Sigmoid colon (tissue), 7 donors: ENCODE data around the gene UST. TPM values are rescaled to one million over a fixed set of nuclear protein-coding genes. Genes with fewer than 3 reads are reported as not detected.
A peak's percentile ranks its signal among the peaks of the same experiment; 100 is the strongest.
"Not testable (repeated sequence)": the region's sequence is repeated elsewhere in the genome, so short reads cannot be mapped to it uniquely, and the experiment has no call there.

Experiments used
- DNase-seq: peaks from one replicate; pipeline ENCODE4 v3.0.0-alpha.2; 2019
- H3K27ac ChIP-seq, 4 donors: fragments of 200-600 bp; sonication (generic); one replicate each; pipeline ENCODE4 v1.5.1; 2016 to 2019; ENCODE audit warnings: mild to moderate bottlenecking in 1 of 4
- H3K27me3 ChIP-seq, 3 donors: fragments of 200-600 bp; sonication (generic); one replicate each; pipeline ENCODE4 v1.5.1; 2019; ENCODE audit warnings: mild to moderate bottlenecking in 1 of 3
- H3K36me3 ChIP-seq, 4 donors: fragments of 200-600 bp; sonication (generic); one replicate each; pipeline ENCODE4 v1.5.1; 2016 to 2019
- H3K4me1 ChIP-seq, 4 donors: fragments of 200-600 bp; sonication (generic); one replicate each; pipeline ENCODE4 v1.5.1; 2017 to 2019
- H3K4me3 ChIP-seq, 4 donors: fragments of 200-600 bp; sonication (generic); one replicate each; pipeline ENCODE4 v1.5.1; 2017 to 2019; ENCODE audit warnings: mild to moderate bottlenecking in 2 of 4, moderate library complexity in 1 of 4
- H3K9me3 ChIP-seq, 4 donors: fragments of 200-600 bp in 3 of 4; sonication (generic) in 3 of 4; one replicate each; pipeline versions ENCODE4 v1.5.1 to v1.6.1; 2013 to 2019
- EP300 ChIP-seq, 4 donors: sonication (generic); formaldehyde crosslinking; IDR thresholded peaks; one replicate each; pipeline ENCODE4 v1.6.1; 2017; ENCODE audit warnings: antibody characterized with exemption in 4 of 4
- POLR2A ChIP-seq, 2 donors: fragments of 450-650 bp; IDR thresholded peaks; one replicate each; pipeline ENCODE4 v1.6.1; 2016; ENCODE audit warnings: antibody characterized with exemption in 2 of 2, mild to moderate bottlenecking in 2 of 2, moderate library complexity in 2 of 2
- POLR2AphosphoS5 ChIP-seq, 4 donors: sonication (generic); formaldehyde crosslinking; IDR thresholded peaks; one replicate each; pipeline ENCODE4 v1.6.1; 2017; ENCODE audit warnings: antibody characterized with exemption in 4 of 4
- WGBS, 2 donors: extraction: QIAGEN DNeasy Blood & Tissue Kit; methylation state at CpG; one replicate each; pipeline ENCODE4 v1.1.7; 2013; 5-methylcytosine and 5-hydroxymethylcytosine counted together
- intact Hi-C: fragments of 100-400 bp; cut with DNase I; formaldehyde crosslinking; loops from one replicate; pipeline ENCODE4 v1.15.1; 2023
- polyA plus RNA-seq, 3 donors: library from polyadenylated mRNA; stranded (reverse); fragments of 200-250 nt; gene quantifications; one replicate each; pipeline ENCODE4 v1.2.3, GENCODE V29; 2013
- total RNA-seq, 4 donors: library from RNA; depleted of rRNA; stranded (reverse); fragments of >200 nt; gene quantifications; one replicate each; pipeline ENCODE4 v1.1.0, GENCODE V29; 2016
- TF ChIP-seq, protein P1 (sequence below), 4 experiments: fragments of 450-650 bp in 3 of 4; fragments of 200-600 bp in 1 of 4; IDR thresholded peaks; one replicate each; pipeline ENCODE4 v1.5.1; 2016 to 2019; ENCODE audit warnings: antibody characterized with exemption in 4 of 4, mild to moderate bottlenecking in 3 of 4, moderate library complexity in 2 of 4
- donor health status: healthy with polysubstance abuse.
- donor health status: Bipolar disorder and iron deficiency.
- donor health status: healthy.

UST gene
- total and polyA plus RNA-seq, 7 donors: 0.46 to 35.2 (median 21.8) TPM

DNA sequence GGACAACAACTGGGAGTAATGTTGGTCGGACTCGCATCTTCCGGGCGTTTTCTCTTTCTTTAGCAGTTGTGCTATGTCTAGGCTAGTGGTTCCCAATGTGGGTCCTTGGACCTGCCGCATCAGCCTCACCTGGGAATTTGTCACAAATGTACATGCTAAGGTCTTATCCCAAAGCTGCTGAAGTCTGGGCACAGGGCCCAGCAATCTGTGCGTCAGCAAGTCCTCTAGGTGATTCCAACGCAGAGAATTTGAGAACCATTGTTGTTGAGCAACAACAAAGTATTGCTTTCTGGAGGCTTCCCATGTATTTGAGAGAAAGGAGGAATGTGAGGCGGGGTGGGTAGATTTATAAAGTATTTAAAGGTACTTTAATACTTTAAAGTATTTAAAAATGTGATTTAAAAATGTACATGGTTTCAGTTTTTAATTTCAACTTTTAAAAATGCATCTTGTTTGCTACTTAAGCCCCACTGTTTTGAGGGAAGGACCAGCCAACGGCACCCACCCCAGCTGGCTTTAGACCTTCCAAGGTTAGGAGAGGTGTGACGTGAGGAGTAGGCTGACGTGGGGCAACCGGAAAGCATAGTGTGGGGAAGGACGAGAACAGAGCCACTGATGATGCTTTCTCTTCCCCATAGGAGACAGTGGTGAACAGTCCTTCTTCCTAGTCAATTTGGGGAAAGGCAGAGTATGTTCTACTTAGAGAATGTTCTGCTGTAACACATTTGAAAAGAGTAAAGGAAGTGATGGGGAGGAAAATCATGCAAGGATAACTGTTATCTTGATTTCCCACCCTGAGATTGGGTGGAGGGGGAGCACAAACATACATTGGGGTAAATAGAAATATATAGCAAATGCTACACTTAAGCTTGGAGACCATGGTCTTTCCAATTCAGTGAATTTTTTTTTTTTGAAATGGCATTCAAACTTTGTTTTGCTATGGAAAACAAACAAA lies 4.3 kb downstream of the UST start:
- 93% methylated on average over 13 of the region's 13 CpGs for whole genome bisulfite sequencing, 2 donors
- H3K4me3 ChIP-seq: no peak overlapping the region
- intact Hi-C loops: loop anchor here (5.0 kb wide), 1 partner anchor 136 kb away; no protein-coding TSS in a partner anchor
- H3K9me3 ChIP-seq: no peaks in the 10 kb centered on the region
- TF ChIP-seq EP300 (IDR thresholded peaks at IDR 0.05): no peak
- TF ChIP-seq POLR2A (IDR thresholded peaks at IDR 0.05): no peak
- TF ChIP-seq POLR2AphosphoS5 (IDR thresholded peaks at IDR 0.05): no peak
- TF ChIP-seq, protein P1, sequence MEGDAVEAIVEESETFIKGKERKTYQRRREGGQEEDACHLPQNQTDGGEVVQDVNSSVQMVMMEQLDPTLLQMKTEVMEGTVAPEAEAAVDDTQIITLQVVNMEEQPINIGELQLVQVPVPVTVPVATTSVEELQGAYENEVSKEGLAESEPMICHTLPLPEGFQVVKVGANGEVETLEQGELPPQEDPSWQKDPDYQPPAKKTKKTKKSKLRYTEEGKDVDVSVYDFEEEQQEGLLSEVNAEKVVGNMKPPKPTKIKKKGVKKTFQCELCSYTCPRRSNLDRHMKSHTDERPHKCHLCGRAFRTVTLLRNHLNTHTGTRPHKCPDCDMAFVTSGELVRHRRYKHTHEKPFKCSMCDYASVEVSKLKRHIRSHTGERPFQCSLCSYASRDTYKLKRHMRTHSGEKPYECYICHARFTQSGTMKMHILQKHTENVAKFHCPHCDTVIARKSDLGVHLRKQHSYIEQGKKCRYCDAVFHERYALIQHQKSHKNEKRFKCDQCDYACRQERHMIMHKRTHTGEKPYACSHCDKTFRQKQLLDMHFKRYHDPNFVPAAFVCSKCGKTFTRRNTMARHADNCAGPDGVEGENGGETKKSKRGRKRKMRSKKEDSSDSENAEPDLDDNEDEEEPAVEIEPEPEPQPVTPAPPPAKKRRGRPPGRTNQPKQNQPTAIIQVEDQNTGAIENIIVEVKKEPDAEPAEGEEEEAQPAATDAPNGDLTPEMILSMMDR (IDR thresholded peaks at IDR 0.05): no peak
- peaks cover 0 to 20% (median 12%) of the 10 kb centered on the region in 4 donors for H3K4me1 ChIP-seq
- H3K27ac ChIP-seq: no peak overlapping the region
- no peaks in the 10 kb centered on the region for H3K27me3 ChIP-seq
- DNase-seq: no peak
- H3K36me3 ChIP-seq: no peaks in the 10 kb centered on the region

GRCh38 chr6:148751793-148752170 lies 5.0 kb downstream of the UST start:
- intact Hi-C loops: loop anchor here (5.0 kb wide), 1 partner anchor 136 kb away; no protein-coding TSS in a partner anchor
- 80 to 81% methylated on average over 2 of the region's 2 CpGs for WGBS, 2 donors
- no peak overlapping the region for H3K27ac ChIP-seq

GRCh38 chr6:148755379-148755778 lies 8.5 kb downstream of the UST start:
- H3K4me3 ChIP-seq, DNase-seq, H3K36me3 ChIP-seq, intact Hi-C loops, H3K9me3 ChIP-seq, H3K27me3 ChIP-seq, H3K27ac ChIP-seq: not testable (repeated sequence)
- peaks cover 0 to 22% (median 7%) of the 10 kb centered on the region in 4 donors for H3K4me1 ChIP-seq
- 0 to 51% methylated on average over 1 of the region's 1 CpG for WGBS, 2 donors

More at GRCh38 chr6:148751793-148752170, 5.0 kb downstream of the UST start:
- no peak for DNase-seq
- TF ChIP-seq, protein P1 (IDR thresholded peaks at IDR 0.05): no peak
- no peak for TF ChIP-seq EP300 (IDR thresholded peaks at IDR 0.05)
- H3K27me3 ChIP-seq: no peaks in the 10 kb centered on the region
- peaks cover 0 to 17% (median 14%) of the 10 kb centered on the region in 4 donors for H3K4me1 ChIP-seq
- no peak overlapping the region for H3K4me3 ChIP-seq
- H3K9me3 ChIP-seq: no peaks in the 10 kb centered on the region
- no peaks in the 10 kb centered on the region for H3K36me3 ChIP-seq

DNA sequence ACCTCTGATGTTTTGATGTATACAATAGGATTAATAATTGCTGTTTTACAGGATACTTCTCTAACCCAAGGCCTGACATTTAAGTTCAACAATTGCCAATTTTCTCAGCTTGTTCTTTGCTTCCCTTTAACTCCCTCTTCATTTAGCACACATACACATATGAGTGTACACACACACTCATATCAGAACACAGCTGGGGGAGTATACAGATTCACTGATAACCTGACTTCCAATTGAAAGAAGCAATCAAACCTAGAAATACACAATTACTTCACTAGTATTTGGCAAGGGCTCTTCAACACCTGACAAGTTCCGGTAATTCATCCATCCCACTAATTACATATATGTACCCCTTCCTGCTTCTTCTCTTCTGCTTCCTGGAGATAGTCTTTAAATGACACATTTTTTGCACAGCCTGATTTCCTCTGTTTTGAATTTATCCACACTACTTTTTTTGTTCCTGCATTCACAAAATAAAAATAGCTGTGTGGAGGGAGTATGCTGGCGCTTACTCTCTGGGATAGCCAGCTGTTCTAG lies 11.2 kb downstream of the UST start:
- 35 to 65% methylated on average over 2 of the region's 2 CpGs for WGBS, 2 donors
- H3K4me1 ChIP-seq: peaks cover 0 to 47% (median 28%) of the 10 kb centered on the region in 4 donors

DNA sequence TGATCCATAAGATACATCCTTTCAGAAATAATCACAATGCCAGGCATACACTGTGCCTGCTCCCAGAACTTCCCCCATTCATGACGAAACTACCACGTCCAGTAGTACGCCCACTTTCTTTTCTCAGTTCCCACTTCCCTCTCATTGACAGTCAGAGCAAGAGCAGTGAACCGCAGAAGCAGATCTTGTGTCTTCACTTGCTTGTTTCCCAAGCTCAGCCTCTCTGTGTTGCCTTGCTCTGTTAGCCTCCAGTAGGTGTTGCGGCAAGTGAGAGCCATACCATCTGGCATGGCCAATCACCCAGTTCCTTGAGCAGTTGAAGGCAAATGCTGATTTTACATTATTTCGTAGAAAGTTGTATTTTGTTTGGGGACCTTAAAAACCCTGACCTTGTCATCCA lies 11.7 kb downstream of the UST start:
- no peak for DNase-seq
- TF ChIP-seq, protein P1 (IDR thresholded peaks at IDR 0.05): no peak
- TF ChIP-seq POLR2AphosphoS5 (IDR thresholded peaks at IDR 0.05): peak in 2 of 4 donors; percentile 26 to 62
- intact Hi-C loops: no loop called here
- Histone ChIP-seq H3K27ac (no peak overlapping the region), H3K9me3 (no peaks in the 10 kb centered on the region), H3K4me3 (no peak overlapping the region), H3K36me3 (no peaks in the 10 kb centered on the region), H3K27me3 (no peaks in the 10 kb centered on the region), H3K4me1 (peaks cover 0 to 47% (median 28%) of the 10 kb centered on the region in 4 donors)
- 47 to 81% methylated on average over 6 of the region's 6 CpGs for WGBS, 2 donors

More for the DNA sequence above, 11.2 kb downstream of the UST start:
- Histone ChIP-seq H3K27me3 (no peaks in the 10 kb centered on the region), H3K9me3 (no peaks in the 10 kb centered on the region), H3K4me3 (no peak overlapping the region), H3K27ac (no peak overlapping the region), H3K36me3 (no peaks in the 10 kb centered on the region)
- intact Hi-C loops: no loop called here
- no peak for DNase-seq
- TF ChIP-seq, protein P1 (IDR thresholded peaks at IDR 0.05): no peak
- TF ChIP-seq POLR2A (IDR thresholded peaks at IDR 0.05) (no peak), POLR2AphosphoS5 (IDR thresholded peaks at IDR 0.05) (no peak), EP300 (IDR thresholded peaks at IDR 0.05) (no peak)
